Gastrocnemius medialis (tissue), 4 donors: ENCODE results near the gene ASAP2.

Experiments used
- POLR2A ChIP-seq, 2 donors: fragments of 450-650 bp; IDR thresholded peaks; one replicate each; pipeline ENCODE4 v1.6.1; 2017; ENCODE audit warnings: antibody characterized with exemption in 2 of 2, mild to moderate bottlenecking in 2 of 2, moderate library complexity in 2 of 2
- TF ChIP-seq, protein P1 (sequence below), 5 experiments: fragments of 450-650 bp in 3 of 5; fragments of 200-600 bp in 2 of 5; sonication (generic) in 2 of 5; IDR thresholded peaks in 4 of 5; conservative IDR thresholded peaks in 1 of 5; 1 replicate in 4 of 5; 2 replicates in 1 of 5; pipeline ENCODE4 v1.5.1; 2016 to 2019; ENCODE audit warnings: antibody characterized with exemption in 5 of 5, mild to moderate bottlenecking in 3 of 5, moderate library complexity in 3 of 5

DNA sequence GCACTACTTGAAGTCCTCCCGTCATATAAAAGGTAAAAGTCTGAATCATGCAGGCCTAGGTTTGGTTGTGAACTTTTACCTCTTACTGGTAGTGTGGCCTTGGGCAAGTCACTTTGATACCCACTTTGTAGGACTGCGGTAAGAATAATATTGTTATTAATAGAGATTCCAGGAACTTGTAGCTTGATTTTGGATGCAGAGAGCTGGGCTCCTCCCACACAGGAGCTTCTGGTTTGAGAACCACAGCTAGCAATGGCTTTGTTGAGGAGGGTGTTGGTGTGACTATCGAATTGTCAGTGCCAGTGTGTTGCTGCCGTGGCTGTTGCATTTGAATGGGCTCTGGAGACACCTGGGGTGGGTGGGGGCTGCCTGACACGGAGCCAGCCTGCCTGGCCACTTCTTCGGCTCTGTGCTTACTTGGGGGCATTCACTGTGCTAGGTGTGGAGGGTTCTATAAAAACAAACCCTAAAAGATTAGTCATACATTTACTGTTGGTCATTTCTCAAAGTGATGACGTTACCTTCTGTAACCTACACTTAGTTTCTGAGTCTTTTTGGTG lies 38.5 kb downstream of the ASAP2 start:
- no peak for TF ChIP-seq POLR2A (IDR thresholded peaks at IDR 0.05)
- TF ChIP-seq, protein P1, sequence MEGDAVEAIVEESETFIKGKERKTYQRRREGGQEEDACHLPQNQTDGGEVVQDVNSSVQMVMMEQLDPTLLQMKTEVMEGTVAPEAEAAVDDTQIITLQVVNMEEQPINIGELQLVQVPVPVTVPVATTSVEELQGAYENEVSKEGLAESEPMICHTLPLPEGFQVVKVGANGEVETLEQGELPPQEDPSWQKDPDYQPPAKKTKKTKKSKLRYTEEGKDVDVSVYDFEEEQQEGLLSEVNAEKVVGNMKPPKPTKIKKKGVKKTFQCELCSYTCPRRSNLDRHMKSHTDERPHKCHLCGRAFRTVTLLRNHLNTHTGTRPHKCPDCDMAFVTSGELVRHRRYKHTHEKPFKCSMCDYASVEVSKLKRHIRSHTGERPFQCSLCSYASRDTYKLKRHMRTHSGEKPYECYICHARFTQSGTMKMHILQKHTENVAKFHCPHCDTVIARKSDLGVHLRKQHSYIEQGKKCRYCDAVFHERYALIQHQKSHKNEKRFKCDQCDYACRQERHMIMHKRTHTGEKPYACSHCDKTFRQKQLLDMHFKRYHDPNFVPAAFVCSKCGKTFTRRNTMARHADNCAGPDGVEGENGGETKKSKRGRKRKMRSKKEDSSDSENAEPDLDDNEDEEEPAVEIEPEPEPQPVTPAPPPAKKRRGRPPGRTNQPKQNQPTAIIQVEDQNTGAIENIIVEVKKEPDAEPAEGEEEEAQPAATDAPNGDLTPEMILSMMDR (IDR thresholded peaks at IDR 0.05 in 4 of 5, conservative IDR thresholded peaks at IDR 0.05 in 1 of 5): no peak
